Measurements from ENCODE around the gene XRN2.

The XRN2 gene

GRCh38 chr20:21302664-21303060 is 469 bp upstream of the XRN2 start:
- DNase-seq: no peak

GRCh38 chr20:21303872-21304586 is 898 bp downstream of the XRN2 start:
- no peak for DNase-seq

GRCh38 chr20:21308340-21308739 is 5.2 kb downstream of the XRN2 start:
- no peak for DNase-seq

- DNase-seq: no peak
Observed at GRCh38 chr20:21309678-21310467, 6.7 kb downstream of the XRN2 start.

GRCh38 chr20:21312813-21313474 is 9.8 kb downstream of the XRN2 start:
- no peak for DNase-seq

- no peak for DNase-seq
Observed at GRCh38 chr20:21315138-21315537, 12.0 kb downstream of the XRN2 start.

- DNase-seq: no peak
Observed at GRCh38 chr20:21322083-21322710, 19.1 kb downstream of the XRN2 start.

- DNase-seq: no peak
Observed at GRCh38 chr20:21322921-21323331, 19.8 kb downstream of the XRN2 start.

- no peak for DNase-seq
Observed at GRCh38 chr20:21323640-21324039, 20.5 kb downstream of the XRN2 start.

- DNase-seq: no peak
Observed at GRCh38 chr20:21324126-21324525, 21.0 kb downstream of the XRN2 start.

- no peak for DNase-seq
Observed at GRCh38 chr20:21325296-21325695, 22.2 kb downstream of the XRN2 start.

GRCh38 chr20:21326700-21327099 is 23.6 kb downstream of the XRN2 start:
- DNase-seq: no peak

- DNase-seq: no peak
Observed at GRCh38 chr20:21336455-21337151, 33.5 kb downstream of the XRN2 start.

- no peak for DNase-seq
Observed at GRCh38 chr20:21338291-21338690, 35.2 kb downstream of the XRN2 start.

- no peak for DNase-seq
Observed at GRCh38 chr20:21339499-21339898, 36.4 kb downstream of the XRN2 start.

- DNase-seq: no peak
Observed at GRCh38 chr20:21340991-21341697, 38.0 kb downstream of the XRN2 start.

GRCh38 chr20:21342656-21343345 is 39.7 kb downstream of the XRN2 start:
- DNase-seq: no peak

- no peak for DNase-seq
Observed at GRCh38 chr20:21344206-21344900, 41.2 kb downstream of the XRN2 start.

GRCh38 chr20:21344961-21345360 is 41.8 kb downstream of the XRN2 start:
- no peak for DNase-seq

- no peak for DNase-seq
Observed at GRCh38 chr20:21352703-21353102, 49.6 kb downstream of the XRN2 start.

GRCh38 chr20:21353236-21353635 is 50.1 kb downstream of the XRN2 start:
- DNase-seq: no peak
